Measurements from ENCODE around the gene SMYD3. TPM values are rescaled to one million over a fixed set of nuclear protein-coding genes. Genes with fewer than 3 reads are reported as not detected.

Gene SMYD3
- total and polyA plus RNA-seq, 9 of the 15 experiments (the other 6 are each of a cell fraction or from before 2014, with no cell fraction given): 128 to 440 (median 197) TPM

DNA sequence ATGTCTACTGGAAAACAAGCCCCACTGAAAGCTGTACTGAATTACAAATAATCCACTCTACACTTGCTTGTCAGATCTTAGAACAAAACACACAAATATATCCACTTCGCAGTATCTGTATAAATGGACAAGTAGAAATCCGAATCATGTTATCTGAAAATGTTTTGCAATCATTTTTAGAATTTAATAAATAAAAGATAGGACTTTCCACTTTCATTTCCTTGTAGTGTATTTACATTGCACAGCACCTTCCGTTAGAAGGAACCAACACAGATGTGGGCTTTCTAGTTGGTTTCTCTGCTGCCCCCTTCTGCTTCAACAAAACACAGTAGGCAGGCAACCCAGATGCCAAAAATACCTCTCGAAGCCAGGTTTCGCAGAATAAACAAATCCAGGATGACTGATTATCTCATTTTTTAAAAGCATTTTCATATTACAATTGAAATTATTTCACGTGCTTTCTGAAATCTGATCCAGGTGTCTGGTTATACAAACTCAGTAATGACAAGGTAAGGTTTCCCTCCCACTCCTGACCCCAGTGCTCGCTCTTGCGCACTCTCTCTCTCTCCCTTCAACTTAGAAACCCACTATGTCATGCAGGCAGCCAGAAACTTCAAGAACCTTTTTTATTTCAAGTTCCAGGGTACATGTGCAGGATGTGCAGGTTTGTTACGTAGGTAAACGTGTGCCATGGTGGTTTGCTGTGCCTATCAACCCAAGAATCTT lies 389.9 kb downstream of the SMYD3 start (continued):
- TF ChIP-seq ZNF407 (IDR thresholded peaks at IDR 0.05; ENCODE audit: low read depth) (no peak), LARP7 (IDR thresholded peaks at IDR 0.05) (no peak), KLF13 (tag; IDR thresholded peaks at IDR 0.05; ENCODE audit: borderline replicate concordance, low read depth) (no peak), SMC3 (conservative IDR thresholded peaks at IDR 0.05; ENCODE audit: insufficient read depth, low read depth, low read length) (peak; percentile 33; the same call in 1 of the 2 replicates), ZNF445 (CRISPR knock-in tag; IDR thresholded peaks at IDR 0.05; ENCODE audit: low read depth) (no peak), ERF (CRISPR knock-in tag; IDR thresholded peaks at IDR 0.05) (0 out of 2 replicates have a peak, but pooled peaks have one; percentile 32), SMARCA5 (IDR thresholded peaks at IDR 0.05) (0 out of 2 replicates have a peak, but pooled peaks have one; percentile 9)
- TF ChIP-seq, protein P1, sequence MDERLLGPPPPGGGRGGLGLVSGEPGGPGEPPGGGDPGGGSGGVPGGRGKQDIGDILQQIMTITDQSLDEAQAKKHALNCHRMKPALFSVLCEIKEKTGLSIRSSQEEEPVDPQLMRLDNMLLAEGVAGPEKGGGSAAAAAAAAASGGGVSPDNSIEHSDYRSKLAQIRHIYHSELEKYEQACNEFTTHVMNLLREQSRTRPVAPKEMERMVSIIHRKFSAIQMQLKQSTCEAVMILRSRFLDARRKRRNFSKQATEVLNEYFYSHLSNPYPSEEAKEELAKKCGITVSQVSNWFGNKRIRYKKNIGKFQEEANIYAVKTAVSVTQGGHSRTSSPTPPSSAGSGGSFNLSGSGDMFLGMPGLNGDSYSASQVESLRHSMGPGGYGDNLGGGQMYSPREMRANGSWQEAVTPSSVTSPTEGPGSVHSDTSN (CRISPR knock-in tag; IDR thresholded peaks at IDR 0.05; ENCODE audit: low read depth): no peak
- TF ChIP-seq, protein P1 (tag; conservative IDR thresholded peaks at IDR 0.05; ENCODE audit: low read depth): no peak; the same call in 1 of the 2 replicates
- TF ChIP-seq, protein P2, sequence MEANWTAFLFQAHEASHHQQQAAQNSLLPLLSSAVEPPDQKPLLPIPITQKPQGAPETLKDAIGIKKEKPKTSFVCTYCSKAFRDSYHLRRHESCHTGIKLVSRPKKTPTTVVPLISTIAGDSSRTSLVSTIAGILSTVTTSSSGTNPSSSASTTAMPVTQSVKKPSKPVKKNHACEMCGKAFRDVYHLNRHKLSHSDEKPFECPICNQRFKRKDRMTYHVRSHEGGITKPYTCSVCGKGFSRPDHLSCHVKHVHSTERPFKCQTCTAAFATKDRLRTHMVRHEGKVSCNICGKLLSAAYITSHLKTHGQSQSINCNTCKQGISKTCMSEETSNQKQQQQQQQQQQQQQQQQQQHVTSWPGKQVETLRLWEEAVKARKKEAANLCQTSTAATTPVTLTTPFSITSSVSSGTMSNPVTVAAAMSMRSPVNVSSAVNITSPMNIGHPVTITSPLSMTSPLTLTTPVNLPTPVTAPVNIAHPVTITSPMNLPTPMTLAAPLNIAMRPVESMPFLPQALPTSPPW (CRISPR knock-in tag; IDR thresholded peaks at IDR 0.05): 0 out of 2 replicates have a peak, but pooled peaks have one; percentile 14

Measured in K562 (cell line).